ENCODE measurements around the gene NPFFR2.

DNA sequence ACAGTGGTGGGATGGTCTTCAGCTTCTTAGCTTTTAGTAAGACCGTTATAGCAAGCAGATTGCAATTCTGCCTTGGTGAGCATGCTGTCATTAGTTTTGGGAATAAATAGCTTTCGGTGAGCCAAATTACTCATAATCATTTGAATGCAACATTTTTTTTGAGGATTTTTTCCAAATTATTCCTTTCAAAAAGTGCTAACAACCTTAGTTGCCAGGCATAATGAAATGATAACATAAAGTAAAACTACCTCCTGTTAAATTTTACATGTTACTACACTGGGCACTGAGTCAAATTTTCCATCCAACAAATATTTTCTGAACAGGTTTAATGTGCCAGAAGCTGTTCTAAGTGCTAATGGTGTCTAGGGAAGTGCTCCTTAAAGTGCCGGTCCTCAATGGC lies 15.8 kb upstream of the NPFFR2 start:
- TF ChIP-seq POLR2AphosphoS5 (IDR thresholded peaks at IDR 0.05; ENCODE audit: low read depth, low read length), result no peak
- TF ChIP-seq POLR2A (IDR thresholded peaks at IDR 0.05; ENCODE audit: low read depth, low read length), result no peak
- no peak for TF ChIP-seq TAF1 (IDR thresholded peaks at IDR 0.05; ENCODE audit: low read depth, low read length)
- no peak for TF ChIP-seq PAX5 (IDR thresholded peaks at IDR 0.05; ENCODE audit: insufficient read depth, low read length, severe bottlenecking)
- no peak for TF ChIP-seq SPI1 (IDR thresholded peaks at IDR 0.05; ENCODE audit: low read depth, low read length)
